ENCODE measurements around the gene SCD5. TPM values are rescaled to one million over a fixed set of nuclear protein-coding genes. Genes with fewer than 3 reads are reported as not detected.

SCD5 gene
- total and polyA plus RNA-seq, 2 donors (not counting 3 experiments of a cell fraction or from before 2014, with no cell fraction given): 38.4 to 38.5 TPM

DNA sequence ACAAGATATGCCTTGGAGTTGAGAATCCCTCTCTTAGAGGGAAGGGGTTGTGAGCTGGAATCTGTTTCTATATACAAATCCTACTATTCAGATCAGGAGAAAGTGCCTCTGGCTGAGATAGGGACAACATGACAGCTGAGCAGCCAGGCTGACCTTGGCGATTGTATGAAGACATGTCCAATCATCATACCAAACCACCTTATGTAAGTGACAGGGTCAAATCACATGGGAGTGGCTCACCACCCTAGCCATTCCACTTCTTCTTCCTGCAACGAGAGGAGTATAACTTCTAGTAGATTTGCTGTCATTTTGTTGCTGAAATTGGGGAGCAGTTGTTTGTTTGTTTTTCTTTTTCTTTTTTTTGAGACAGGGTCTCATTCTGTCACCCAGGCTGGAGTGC lies 188.6 kb downstream of the SCD5 start:
- POLR2A ChIA-PET: no interaction called here
- TF ChIP-seq POLR2A (IDR thresholded peaks at IDR 0.05; ENCODE audit: low read depth, low read length) (no peak), EZH2 (IDR thresholded peaks at IDR 0.05; ENCODE audit: borderline replicate concordance, low read depth, low read length, severe bottlenecking) (no peak), JUN (IDR thresholded peaks at IDR 0.05; ENCODE audit: borderline replicate concordance, insufficient read depth, insufficient read length, low read depth) (no peak), FOS (IDR thresholded peaks at IDR 0.05; ENCODE audit: borderline replicate concordance, insufficient read depth, low read length) (no peak), MYC (IDR thresholded peaks at IDR 0.05; ENCODE audit: low read depth, low read length) (no peak), CTCF (IDR thresholded peaks at IDR 0.05; ENCODE audit: extremely low read depth in 1 of 2, insufficient read depth in 1 of 2, low read depth in 1 of 2, low read length in 2 of 2) (no peak), POLR2AphosphoS5 (IDR thresholded peaks at IDR 0.05; ENCODE audit: insufficient read depth, low read depth, low read length) (no peak), GATA2 (IDR thresholded peaks at IDR 0.05; ENCODE audit: insufficient read depth, insufficient read length, low read depth, low read length) (no peak)
- TF ChIP-seq, protein P1, sequence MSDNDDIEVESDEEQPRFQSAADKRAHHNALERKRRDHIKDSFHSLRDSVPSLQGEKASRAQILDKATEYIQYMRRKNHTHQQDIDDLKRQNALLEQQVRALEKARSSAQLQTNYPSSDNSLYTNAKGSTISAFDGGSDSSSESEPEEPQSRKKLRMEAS (IDR thresholded peaks at IDR 0.05; ENCODE audit: insufficient read depth, insufficient read length): no peak

More for the DNA sequence above, 188.6 kb downstream of the SCD5 start:
- Histone ChIP-seq H3K27ac (ENCODE audit: insufficient read depth, low read depth, low read length) (no peak overlapping the region), H4K20me1 (replicated peaks; ENCODE audit: control insufficient read depth, extremely low read depth, insufficient read depth, low read length) (no peaks in the 10 kb centered on the region), H3K79me2 (ENCODE audit: control insufficient read depth, insufficient read depth, low read length) (no peaks in the 10 kb centered on the region), H2AFZ (ENCODE audit: low read depth, low read length) (no peak overlapping the region), H3K9me1 (replicated peaks; ENCODE audit: control insufficient read depth, extremely low read depth, insufficient read depth, low read length) (no peaks in the 10 kb centered on the region), H3K4me2 (ENCODE audit: insufficient read depth, low read length) (no peak overlapping the region), H3K4me1 (ENCODE audit: control insufficient read depth, extremely low read depth, insufficient read depth, low read length) (no peaks in the 10 kb centered on the region), H3K9me3 (replicated peaks; ENCODE audit: control insufficient read depth, insufficient read depth, low read length) (no peaks in the 10 kb centered on the region), H3K27me3 (ENCODE audit: control insufficient read depth in 2 of 2, insufficient read depth in 2 of 2, low read length in 2 of 2) (peaks cover 0 to 6% of the 10 kb centered on the region in 2 experiments), H3K9ac (replicated peaks; ENCODE audit: extremely low read depth, insufficient read depth, low read length) (no peak overlapping the region), H3K4me3 (replicated peaks in 1 of 3; ENCODE audit: insufficient read depth in 1 of 3, low read depth in 1 of 3, low read length in 3 of 3) (no peak overlapping the region), H3K36me3 (ENCODE audit: control insufficient read depth in 2 of 2, extremely low read depth in 1 of 2, insufficient read depth in 2 of 2, low read length in 2 of 2) (no peaks in the 10 kb centered on the region)
- FAIRE-seq (no peak), DNase-seq (ENCODE audit: low read depth, low spot score) (no peak)
- intact Hi-C loops (cut with micrococcal nuclease) (no loop called here), dilution Hi-C loops (cut with MboI; ENCODE audit: extremely low pct_ligation_motif_present, low sequenced_read_pairs) (no loop called here)
- CTCF ChIA-PET: no interaction called here
- no TSS peak for BruUV-seq (replicated peaks)

All from endothelial cell of umbilical vein (primary cell).